KMS-11 (cell line): ENCODE results near the gene FRYL.

ENCODE experiments used
- H2AFZ ChIP-seq: fragments of 200-600 bp; sonication (generic); 2 replicates; pipeline ENCODE4 v1.6.1; 2016; ENCODE audit warnings: antibody characterized with exemption, mixed run types, low read depth
- H3K27ac ChIP-seq: fragments of 200-600 bp; sonication (generic); 2 replicates; pipeline ENCODE4 v1.6.1; 2016; ENCODE audit warnings: mild to moderate bottlenecking, mixed run types
- H3K27me3 ChIP-seq: fragments of 200-600 bp; sonication (generic); 2 replicates; pipeline ENCODE4 v1.6.1; 2017; ENCODE audit warnings: mild to moderate bottlenecking, low read depth, mixed run types, moderate library complexity; ENCODE audit not compliant: insufficient read depth
- H3K36me3 ChIP-seq: fragments of 200-600 bp; sonication (generic); 2 replicates; pipeline ENCODE4 v1.6.1; 2017; ENCODE audit warnings: mild to moderate bottlenecking, mixed run types; ENCODE audit not compliant: insufficient read depth
- H3K4me1 ChIP-seq: fragments of 200-600 bp; sonication (generic); 2 replicates; pipeline ENCODE4 v1.6.1; 2016; ENCODE audit warnings: mild to moderate bottlenecking, low read depth, mixed run types; ENCODE audit not compliant: poor library complexity, severe bottlenecking
- H3K4me2 ChIP-seq: fragments of 200-600 bp; sonication (generic); 2 replicates; pipeline ENCODE4 v1.7.0; 2016; ENCODE audit warnings: mild to moderate bottlenecking, mixed run types
- H3K4me3 ChIP-seq: fragments of 200-600 bp; sonication (generic); IDR thresholded peaks from 2 replicates; pipeline ENCODE4 v1.6.1; 2017; ENCODE audit warnings: low read depth, low read length, mixed read lengths; ENCODE audit not compliant: insufficient read depth
- H3K79me2 ChIP-seq: fragments of 200-600 bp; sonication (generic); 2 replicates; pipeline ENCODE4 v1.6.1; 2016; ENCODE audit warnings: low read depth, mixed run types; ENCODE audit not compliant: insufficient read depth
- H3K9ac ChIP-seq: fragments of 200-600 bp; sonication (generic); 2 replicates; pipeline ENCODE4 v1.6.1; 2016; ENCODE audit warnings: mild to moderate bottlenecking, mixed run types
- H4K20me1 ChIP-seq: fragments of 200-600 bp; sonication (generic); 2 replicates; pipeline ENCODE4 v1.6.1; 2016; ENCODE audit warnings: mild to moderate bottlenecking, mixed run types; ENCODE audit not compliant: insufficient read depth
- TF ChIP-seq, protein P1 (sequence below): fragments of 200-600 bp; sonication (generic); conservative IDR thresholded peaks from 2 replicates; pipeline ENCODE4 v1.6.1; 2017; ENCODE audit warnings: low read depth, mild to moderate bottlenecking, antibody characterized with exemption, low read length, moderate library complexity, mixed read lengths

Gene FRYL

DNA sequence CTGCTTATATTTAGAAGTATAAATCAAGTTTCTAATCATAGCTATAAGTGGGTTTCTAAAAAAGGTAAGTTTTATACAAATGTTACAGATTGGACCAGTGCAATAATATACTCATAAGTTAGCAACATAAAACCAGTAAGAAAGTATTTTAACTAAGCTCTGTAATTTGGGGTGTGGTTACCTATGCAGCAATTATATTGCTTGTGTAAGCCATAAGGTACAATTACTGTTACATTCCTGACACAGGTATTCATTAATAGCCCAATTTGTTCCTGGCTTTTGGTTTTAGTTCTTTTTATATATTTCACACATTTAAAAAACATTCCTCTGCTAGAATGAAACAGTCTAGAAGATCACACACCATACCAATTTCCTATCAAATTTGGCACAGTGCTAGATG, 115.1 kb downstream of the FRYL start:
- H3K27me3 ChIP-seq, result no peaks in the 10 kb centered on the region
- H3K4me2 ChIP-seq, result no peak overlapping the region
- H4K20me1 ChIP-seq, result peaks cover 4% of the 10 kb centered on the region; the same call in 1 of the 2 replicates
- H3K27ac ChIP-seq, result no peak overlapping the region
- H3K79me2 ChIP-seq, result peaks cover 24% of the 10 kb centered on the region; the same call in 1 of the 2 replicates
- no peak overlapping the region for H3K9ac ChIP-seq
- TF ChIP-seq, protein P1, sequence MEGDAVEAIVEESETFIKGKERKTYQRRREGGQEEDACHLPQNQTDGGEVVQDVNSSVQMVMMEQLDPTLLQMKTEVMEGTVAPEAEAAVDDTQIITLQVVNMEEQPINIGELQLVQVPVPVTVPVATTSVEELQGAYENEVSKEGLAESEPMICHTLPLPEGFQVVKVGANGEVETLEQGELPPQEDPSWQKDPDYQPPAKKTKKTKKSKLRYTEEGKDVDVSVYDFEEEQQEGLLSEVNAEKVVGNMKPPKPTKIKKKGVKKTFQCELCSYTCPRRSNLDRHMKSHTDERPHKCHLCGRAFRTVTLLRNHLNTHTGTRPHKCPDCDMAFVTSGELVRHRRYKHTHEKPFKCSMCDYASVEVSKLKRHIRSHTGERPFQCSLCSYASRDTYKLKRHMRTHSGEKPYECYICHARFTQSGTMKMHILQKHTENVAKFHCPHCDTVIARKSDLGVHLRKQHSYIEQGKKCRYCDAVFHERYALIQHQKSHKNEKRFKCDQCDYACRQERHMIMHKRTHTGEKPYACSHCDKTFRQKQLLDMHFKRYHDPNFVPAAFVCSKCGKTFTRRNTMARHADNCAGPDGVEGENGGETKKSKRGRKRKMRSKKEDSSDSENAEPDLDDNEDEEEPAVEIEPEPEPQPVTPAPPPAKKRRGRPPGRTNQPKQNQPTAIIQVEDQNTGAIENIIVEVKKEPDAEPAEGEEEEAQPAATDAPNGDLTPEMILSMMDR, result no peak
- no peaks in the 10 kb centered on the region for H3K36me3 ChIP-seq
- peaks cover 38% of the 10 kb centered on the region for H3K4me1 ChIP-seq
- H2AFZ ChIP-seq, result no peak overlapping the region
- H3K4me3 ChIP-seq, result no peak overlapping the region

DNA sequence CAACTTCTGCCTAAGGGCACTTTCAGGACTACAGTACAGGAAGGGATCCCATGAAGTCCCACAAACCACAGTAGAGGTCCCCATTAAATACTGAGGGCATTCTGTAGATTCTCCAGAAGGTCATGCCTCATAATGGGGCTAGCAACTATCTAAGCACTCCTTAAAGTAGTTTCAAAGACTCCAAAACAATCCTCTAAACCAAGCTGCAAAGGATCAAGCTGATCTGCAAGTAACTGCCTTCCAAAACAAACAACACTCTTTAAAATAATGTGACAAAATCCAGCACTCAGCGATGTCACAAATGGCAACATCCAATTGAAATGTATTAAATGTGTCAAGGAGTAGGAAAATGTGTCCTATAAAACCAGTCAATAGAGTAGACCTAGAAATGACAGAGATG, 118.7 kb downstream of the FRYL start:
- no peak overlapping the region for H3K4me3 ChIP-seq
- no peak overlapping the region for H3K9ac ChIP-seq
- no peaks in the 10 kb centered on the region for H3K36me3 ChIP-seq
- H3K4me1 ChIP-seq, result peaks cover 17% of the 10 kb centered on the region
- H3K27me3 ChIP-seq, result no peaks in the 10 kb centered on the region
- TF ChIP-seq, protein P1, result no peak
- H3K4me2 ChIP-seq, result no peak overlapping the region
- H3K27ac ChIP-seq, result no peak overlapping the region
- peaks cover 16% of the 10 kb centered on the region; the same call in 1 of the 2 replicates for H3K79me2 ChIP-seq
- H4K20me1 ChIP-seq, result peaks cover 4% of the 10 kb centered on the region; the same call in 1 of the 2 replicates
- no peak overlapping the region for H2AFZ ChIP-seq

DNA sequence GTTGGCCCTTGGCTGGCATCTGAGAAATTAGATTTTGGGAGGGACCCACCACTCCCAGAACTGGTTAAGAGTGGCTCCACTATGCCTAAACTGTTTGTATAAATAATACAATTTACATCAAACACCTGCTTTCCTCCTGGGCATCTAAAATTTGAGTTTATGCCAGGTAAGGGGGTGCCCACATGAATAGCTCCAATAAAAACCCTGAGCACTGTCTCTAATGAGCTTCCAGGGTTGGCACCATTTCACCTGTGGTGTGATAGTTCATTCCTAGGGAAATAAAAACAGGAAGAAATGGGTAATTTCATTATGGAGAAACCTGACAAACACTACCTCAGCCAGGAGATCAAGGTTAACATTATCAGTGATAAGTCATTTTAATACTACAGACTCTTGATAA, 119.7 kb downstream of the FRYL start:
- peaks cover 16% of the 10 kb centered on the region; the same call in 1 of the 2 replicates for H3K79me2 ChIP-seq
- TF ChIP-seq, protein P1, result no peak

DNA sequence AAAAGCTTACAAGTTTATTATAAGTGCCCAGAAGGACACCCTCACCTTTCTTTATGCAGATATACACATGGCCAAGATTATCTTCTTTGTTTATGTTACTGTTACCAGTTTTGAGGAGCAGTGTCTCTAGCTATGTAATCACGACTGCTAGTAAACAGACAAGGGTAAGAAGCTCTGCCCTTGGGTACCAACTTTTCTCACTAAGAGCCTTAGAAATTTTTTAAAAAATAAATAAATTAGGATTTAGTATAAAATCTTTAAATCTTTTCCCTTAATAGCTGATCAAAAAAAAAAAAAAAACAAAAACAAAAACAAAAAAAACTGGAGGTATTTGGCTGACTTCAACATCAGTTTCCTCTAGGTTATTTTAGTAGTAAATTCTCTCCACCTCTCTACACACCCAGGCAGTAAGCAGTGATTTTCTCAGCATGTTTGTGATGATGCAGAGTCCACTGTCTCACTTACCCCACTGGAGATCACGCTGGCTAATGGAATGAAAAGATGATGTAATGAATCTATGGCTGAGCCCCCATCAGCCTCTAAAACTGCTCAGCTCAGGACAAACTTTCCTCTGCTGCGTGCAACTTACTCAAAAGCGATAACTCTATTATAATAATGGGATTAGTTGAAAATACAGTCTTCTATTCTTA, 125.9 kb downstream of the FRYL start:
- H2AFZ ChIP-seq, result no peak overlapping the region
- H4K20me1 ChIP-seq, result 0 out of 2 replicates have a peak, but pooled peaks cover 3% of the 10 kb centered on the region
- no peaks in the 10 kb centered on the region for H3K27me3 ChIP-seq
- no peak overlapping the region for H3K4me3 ChIP-seq
- H3K9ac ChIP-seq, result no peak overlapping the region
- H3K36me3 ChIP-seq, result no peaks in the 10 kb centered on the region
- peaks cover 9% of the 10 kb centered on the region; the same call in 1 of the 2 replicates for H3K79me2 ChIP-seq
- H3K4me2 ChIP-seq, result no peak overlapping the region
- no peak overlapping the region for H3K27ac ChIP-seq
- peaks cover 10% of the 10 kb centered on the region for H3K4me1 ChIP-seq
- TF ChIP-seq, protein P1, result no peak

More for the DNA sequence above, 119.7 kb downstream of the FRYL start:
- Histone ChIP-seq H3K27me3 (no peaks in the 10 kb centered on the region), H2AFZ (no peak overlapping the region), H4K20me1 (no peaks in the 10 kb centered on the region; the same call in 1 of the 2 replicates), H3K9ac (no peak overlapping the region), H3K4me2 (no peak overlapping the region), H3K36me3 (no peaks in the 10 kb centered on the region), H3K4me1 (peaks cover 7% of the 10 kb centered on the region), H3K4me3 (no peak overlapping the region), H3K27ac (no peak overlapping the region)
